CD4-positive, alpha-beta T cell (primary cell): ENCODE data around the gene SLC13A3. TPM values are rescaled to one million over a fixed set of nuclear protein-coding genes. Genes with fewer than 3 reads are reported as not detected.

ENCODE experiments used
- ATAC-seq: fragments of 200-7000 bp; cut with Tn5 transposase; one replicate; pipeline ENCODE4 v1.10.0; 2022; ENCODE audit warnings: mild to moderate bottlenecking; ENCODE audit not compliant: poor library complexity
- CTCF ChIA-PET: fragments of 350-600 bp; sonication (Branson Sonifier 250); formaldehyde crosslinking; loops from one replicate; lab custom pipeline; 2021; ENCODE audit warnings: antibody characterized with exemption, inconsistent platforms; lab: Charles Lee
- POLR2A ChIA-PET: fragments of 350-600 bp; sonication (Branson Sonifier 250); formaldehyde crosslinking; loops from one replicate; lab custom pipeline; 2021; ENCODE audit warnings: antibody characterized with exemption, inconsistent platforms; lab: Charles Lee
- DNase-seq, 14 experiments: peaks; one replicate each; pipeline ENCODE4 v3.0.0-alpha.2; 2013 to 2020; ENCODE audit warnings: mixed read lengths in 2 of 14
- H3K27ac ChIP-seq, 2 donors: one replicate each; pipeline versions ENCODE4 v1.5.1 to v1.7.0; 2013; ENCODE audit warnings: low read length in 2 of 2, low read depth in 1 of 2, mild to moderate bottlenecking in 1 of 2
- H3K27me3 ChIP-seq, 2 experiments: 1 replicate in 1 of 2; 2 replicates in 1 of 2; pipeline versions ENCODE4 v1.6.1 to v1.7.0; 2013; ENCODE audit warnings: low read length in 2 of 2, control low read depth in 1 of 2, mild to moderate bottlenecking in 1 of 2, moderate library complexity in 1 of 2; ENCODE audit not compliant: insufficient read depth in 2 of 2, control insufficient read depth in 1 of 2
- H3K36me3 ChIP-seq: one replicate; pipeline ENCODE4 v1.6.1; 2013; ENCODE audit warnings: low read length, control low read depth; ENCODE audit not compliant: insufficient read depth
- H3K4me1 ChIP-seq: one replicate; pipeline ENCODE4 v1.6.1; 2013; ENCODE audit warnings: low read length, control low read depth; ENCODE audit not compliant: insufficient read depth
- H3K4me3 ChIP-seq: one replicate; pipeline ENCODE4 v1.5.1; 2013; ENCODE audit warnings: mild to moderate bottlenecking, low read length, moderate library complexity
- H3K9me3 ChIP-seq, 2 experiments: 1 replicate in 1 of 2; 2 replicates in 1 of 2; pipeline versions ENCODE4 v1.6.1 to v1.7.0; 2013; ENCODE audit warnings: low read length in 2 of 2, mild to moderate bottlenecking in 2 of 2, control low read depth in 1 of 2, moderate library complexity in 1 of 2; ENCODE audit not compliant: control insufficient read depth in 1 of 2, insufficient read depth in 1 of 2
- H3K27ac Mint-ChIP-seq: one replicate; pipeline ENCODE4 v1.8.0; 2020; ENCODE audit warnings: mixed read lengths
- H3K27me3 Mint-ChIP-seq: one replicate; pipeline ENCODE4 v1.8.0; 2021; ENCODE audit warnings: mixed read lengths
- H3K36me3 Mint-ChIP-seq: one replicate; pipeline ENCODE4 v1.8.0; 2021; ENCODE audit warnings: low read depth, mixed read lengths
- H3K4me1 Mint-ChIP-seq: one replicate; pipeline ENCODE4 v1.8.0; 2021; ENCODE audit warnings: low read depth, mixed read lengths
- H3K4me3 Mint-ChIP-seq: one replicate; pipeline ENCODE4 v1.8.0; 2020; ENCODE audit warnings: mild to moderate bottlenecking, mixed read lengths
- H3K9me3 Mint-ChIP-seq: one replicate; pipeline ENCODE4 v1.8.0; 2020; ENCODE audit warnings: mixed read lengths
- CTCF ChIP-seq: fragments of 200-600 bp; IDR thresholded peaks from one replicate; pipeline ENCODE4 v1.8.0; 2022; ENCODE audit warnings: antibody characterized with exemption, mild to moderate bottlenecking
- intact Hi-C, 2 experiments: fragments of 100-400 bp; cut with DNase I in 1 of 2; cut with micrococcal nuclease in 1 of 2; formaldehyde crosslinking; loops; one replicate each; pipeline versions ENCODE4 v1.15.1 to v1.9.0; 2023 to 2025; cut with DNase I, micrococcal nuclease
- total RNA-seq, 174 experiments: library from RNA in 2 of 174; stranded (reverse) in 2 of 174; gene quantifications; one replicate each; pipeline ENCODE4 v1.2.3 and lab custom pipeline; 2021 to 2026

SLC13A3 gene
- total RNA-seq, 2 experiments from 2014 or later = 0.28 TPM; not detected in 1

- POLR2A ChIA-PET = interaction anchor here (1.0 kb wide), 1 partner anchor 10 kb away, joined by 6 read pairs; no protein-coding TSS in a partner anchor
- peak; percentile 69 for ATAC-seq
- H3K27ac Mint-ChIP-seq = no peak overlapping the region
- peaks cover 5 to 8% of the 10 kb centered on the region in 2 experiments for H3K27me3 ChIP-seq
- H3K9me3 Mint-ChIP-seq = no peaks in the 10 kb centered on the region
- H3K27ac ChIP-seq = no peak overlapping the region
- H3K9me3 ChIP-seq = no peaks in the 10 kb centered on the region
- no peaks in the 10 kb centered on the region for H3K36me3 ChIP-seq
- no peaks in the 10 kb centered on the region for H3K36me3 Mint-ChIP-seq
- peaks cover 8% of the 10 kb centered on the region for H3K4me1 ChIP-seq
- CTCF ChIA-PET = interaction anchor here (0.8 to 1.1 kb wide), 2 partner anchors 10 to 40 kb away, joined by 3 read pairs; no protein-coding TSS in a partner anchor
- no peak overlapping the region for H3K4me3 Mint-ChIP-seq
- H3K4me3 ChIP-seq = no peak overlapping the region
- H3K27me3 Mint-ChIP-seq = peaks cover 15% of the 10 kb centered on the region
- TF ChIP-seq CTCF = peak; percentile 84
- H3K4me1 Mint-ChIP-seq = no peaks in the 10 kb centered on the region
- intact Hi-C loops = no loop called here
- DNase-seq = peak; percentile 10 to 69 (median 36)
These were observed 88.7 kb downstream of the SLC13A3 start for GRCh38 chr20:46562373-46563169.

- Mint-ChIP-seq H3K27ac (no peak overlapping the region), H3K4me1 (no peaks in the 10 kb centered on the region), H3K36me3 (no peaks in the 10 kb centered on the region), H3K27me3 (peaks cover 11% of the 10 kb centered on the region), H3K4me3 (no peak overlapping the region), H3K9me3 (no peaks in the 10 kb centered on the region)
- Histone ChIP-seq H3K27me3 (peaks cover 5 to 8% of the 10 kb centered on the region in 2 experiments), H3K27ac (no peak overlapping the region), H3K36me3 (no peaks in the 10 kb centered on the region), H3K9me3 (no peaks in the 10 kb centered on the region), H3K4me1 (peaks cover 8% of the 10 kb centered on the region), H3K4me3 (no peak overlapping the region)
- ChIA-PET POLR2A (interaction anchor here (1.0 kb wide), 1 partner anchor 10 kb away, joined by 6 read pairs; no protein-coding TSS in a partner anchor), CTCF (interaction anchor here (0.8 to 1.1 kb wide), 2 partner anchors 9 to 40 kb away, joined by 3 read pairs; no protein-coding TSS in a partner anchor)
- no peak for TF ChIP-seq CTCF
- DNase-seq (no peak), ATAC-seq (no peak)
- intact Hi-C loops = no loop called here
These were observed 89.3 kb downstream of the SLC13A3 start for GRCh38 chr20:46562009-46562372.

- H3K27me3 Mint-ChIP-seq = no peaks in the 10 kb centered on the region
- ATAC-seq = no peak
- no peaks in the 10 kb centered on the region for H3K36me3 ChIP-seq
- TF ChIP-seq CTCF = no peak
- H3K4me3 ChIP-seq = no peak overlapping the region
- H3K9me3 ChIP-seq = no peaks in the 10 kb centered on the region
- no peaks in the 10 kb centered on the region for H3K9me3 Mint-ChIP-seq
- H3K27ac Mint-ChIP-seq = no peak overlapping the region
- H3K4me3 Mint-ChIP-seq = no peak overlapping the region
- peaks cover 8% of the 10 kb centered on the region for H3K4me1 ChIP-seq
- H3K36me3 Mint-ChIP-seq = no peaks in the 10 kb centered on the region
- H3K4me1 Mint-ChIP-seq = no peaks in the 10 kb centered on the region
- H3K27me3 ChIP-seq = peaks cover 5 to 8% of the 10 kb centered on the region in 2 experiments
- CTCF ChIA-PET = no interaction called here
- no peak overlapping the region for H3K27ac ChIP-seq
- POLR2A ChIA-PET = no interaction called here
- intact Hi-C loops = no loop called here
- DNase-seq = no peak
These were observed 91.4 kb downstream of the SLC13A3 start for GRCh38 chr20:46559685-46560440.
